T-helper 2 cell (primary cell): ENCODE data around the gene STARD9.
A peak's percentile ranks its signal among the peaks of the same experiment; 100 is the strongest.
"Not testable (repeated sequence)": the region's sequence is repeated elsewhere in the genome, so short reads cannot be mapped to it uniquely, and the experiment has no call there.

Experiments
- DNase-seq, 5 experiments: peaks; one replicate each; pipeline versions ENCODE4 v3.0.0 to v3.0.0-alpha.2; 2012 to 2022

STARD9 gene

GRCh38 chr15:42590619-42591237 is 15.3 kb downstream of the STARD9 start:
- DNase-seq: no peak

DNA sequence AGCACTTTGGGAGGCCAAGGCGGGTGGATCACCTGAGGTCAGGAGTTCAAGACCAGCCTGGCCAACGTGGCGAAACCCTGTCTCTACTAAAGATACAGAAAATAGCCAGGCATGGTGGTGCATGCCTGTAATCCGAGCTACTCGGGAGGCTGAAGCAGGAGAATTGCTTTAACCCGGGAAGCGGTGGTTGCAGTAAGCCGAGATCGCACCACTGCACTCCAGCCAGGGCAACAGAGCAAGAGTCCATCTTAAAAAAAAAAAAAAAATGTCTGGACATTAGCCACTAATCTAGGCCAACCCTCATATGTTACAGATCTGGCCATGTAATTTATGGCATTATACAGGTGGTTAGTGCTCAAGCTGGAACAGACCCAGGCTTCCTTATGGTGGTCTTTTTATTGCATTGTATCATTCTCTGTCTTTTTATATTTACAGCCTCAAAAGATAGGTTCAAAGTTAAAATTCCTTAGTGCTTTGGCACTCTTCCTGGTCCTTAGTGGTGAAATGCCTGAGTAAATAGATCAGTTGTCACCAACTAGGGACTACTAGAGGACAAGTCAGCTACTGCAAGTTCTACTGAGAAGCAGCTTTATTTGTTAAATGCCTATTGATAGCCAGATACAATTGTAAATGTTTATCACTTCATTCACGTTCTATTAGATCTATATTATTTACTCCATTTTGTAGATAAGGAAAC is 16.0 kb downstream of the STARD9 start:
- DNase-seq: peak in 1 of 5 experiments; percentile 19

GRCh38 chr15:42592716-42593115 is 17.3 kb downstream of the STARD9 start:
- DNase-seq: no peak

DNA sequence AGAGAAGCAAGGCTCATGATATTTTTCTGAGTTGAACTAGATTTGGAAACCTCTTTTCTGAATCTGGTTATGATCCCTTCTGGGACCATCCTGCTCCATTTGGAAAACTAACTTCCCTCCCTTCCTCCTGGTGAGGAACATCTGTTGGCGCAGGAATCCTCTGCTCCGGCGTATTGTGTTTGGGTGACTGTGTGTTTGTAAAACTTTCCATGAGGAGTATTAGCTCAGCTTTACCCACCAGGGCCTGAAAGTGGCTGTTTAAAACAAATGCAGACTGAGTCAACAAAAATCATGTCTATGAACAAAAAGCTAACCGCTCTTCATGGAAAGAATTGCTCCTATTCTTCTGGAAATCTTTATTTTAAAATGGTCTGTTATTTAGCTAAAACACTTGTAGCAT is 17.7 kb downstream of the STARD9 start:
- no peak for DNase-seq

DNA sequence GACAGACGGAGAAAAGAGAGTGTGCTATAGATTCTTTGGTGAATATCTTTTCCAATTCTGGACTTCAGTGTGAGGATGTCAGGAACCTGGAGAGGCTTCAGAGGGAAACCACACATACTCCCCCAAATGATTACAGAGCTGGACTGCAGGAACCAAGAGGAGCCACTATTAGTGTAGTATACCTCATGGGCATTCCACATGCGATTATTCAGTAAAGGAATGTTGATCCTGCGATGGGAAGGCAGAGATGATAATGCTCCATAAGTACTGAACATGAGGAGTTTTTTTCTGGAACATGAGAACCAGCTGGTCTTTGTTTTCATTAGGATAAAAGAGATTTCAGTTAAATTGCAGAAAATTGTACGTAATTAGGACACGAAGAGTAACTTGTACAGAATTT is 18.7 kb downstream of the STARD9 start:
- no peak for DNase-seq

DNA sequence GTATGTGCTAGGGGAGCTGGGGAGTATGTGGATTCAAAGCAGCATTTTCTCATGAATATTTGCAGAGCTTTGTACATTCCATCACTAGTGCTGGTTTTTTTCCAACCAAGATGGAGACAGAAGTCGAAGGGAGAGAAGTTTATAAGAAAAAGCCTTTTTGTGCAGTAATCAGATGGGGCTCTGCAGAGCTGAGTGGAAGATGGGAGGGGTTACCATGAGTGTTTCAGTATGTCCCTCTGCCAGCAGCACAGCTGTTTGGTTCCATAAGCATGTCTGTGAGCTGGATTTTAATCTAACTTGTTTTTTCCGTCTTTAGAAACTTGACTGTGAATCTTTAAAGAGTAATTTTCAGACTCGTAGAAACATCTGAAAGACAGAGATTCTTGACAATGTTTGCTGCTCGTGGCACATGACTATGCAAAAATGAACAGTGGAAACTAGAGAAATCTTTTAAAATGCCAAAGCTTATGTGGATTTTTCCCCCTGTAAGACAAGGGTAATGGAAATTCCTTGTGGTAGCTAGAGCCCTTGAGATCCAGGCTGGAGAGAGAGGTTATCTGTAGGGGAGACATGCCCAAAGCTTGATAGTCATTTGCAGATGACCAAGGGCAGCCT is 20.3 kb downstream of the STARD9 start:
- no peak for DNase-seq

- not testable (repeated sequence) for DNase-seq
Measured at GRCh38 chr15:42601316-42601715, 25.9 kb downstream of the STARD9 start.

- no peak for DNase-seq
Measured at GRCh38 chr15:42602501-42602900, 27.1 kb downstream of the STARD9 start.

DNA sequence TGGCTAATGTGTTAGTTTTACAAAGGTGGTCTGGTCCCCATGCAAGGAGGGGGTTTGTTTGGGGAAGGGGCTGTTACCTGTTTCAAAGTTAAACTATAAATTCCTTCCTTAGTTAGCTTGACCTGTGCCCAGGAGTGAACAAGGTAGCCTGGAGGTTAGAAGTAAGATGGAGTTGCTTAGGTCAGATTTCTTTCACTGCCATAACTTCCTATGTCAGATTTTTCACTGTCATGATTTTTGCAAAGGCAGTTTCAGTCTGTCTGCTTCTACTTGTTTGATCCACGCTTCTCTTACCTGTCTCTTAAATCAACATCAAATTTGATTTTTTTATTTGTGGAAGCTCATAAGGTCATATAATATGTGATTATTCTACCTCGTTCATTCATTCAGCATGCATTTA is 28.6 kb downstream of the STARD9 start:
- DNase-seq: no peak

DNA sequence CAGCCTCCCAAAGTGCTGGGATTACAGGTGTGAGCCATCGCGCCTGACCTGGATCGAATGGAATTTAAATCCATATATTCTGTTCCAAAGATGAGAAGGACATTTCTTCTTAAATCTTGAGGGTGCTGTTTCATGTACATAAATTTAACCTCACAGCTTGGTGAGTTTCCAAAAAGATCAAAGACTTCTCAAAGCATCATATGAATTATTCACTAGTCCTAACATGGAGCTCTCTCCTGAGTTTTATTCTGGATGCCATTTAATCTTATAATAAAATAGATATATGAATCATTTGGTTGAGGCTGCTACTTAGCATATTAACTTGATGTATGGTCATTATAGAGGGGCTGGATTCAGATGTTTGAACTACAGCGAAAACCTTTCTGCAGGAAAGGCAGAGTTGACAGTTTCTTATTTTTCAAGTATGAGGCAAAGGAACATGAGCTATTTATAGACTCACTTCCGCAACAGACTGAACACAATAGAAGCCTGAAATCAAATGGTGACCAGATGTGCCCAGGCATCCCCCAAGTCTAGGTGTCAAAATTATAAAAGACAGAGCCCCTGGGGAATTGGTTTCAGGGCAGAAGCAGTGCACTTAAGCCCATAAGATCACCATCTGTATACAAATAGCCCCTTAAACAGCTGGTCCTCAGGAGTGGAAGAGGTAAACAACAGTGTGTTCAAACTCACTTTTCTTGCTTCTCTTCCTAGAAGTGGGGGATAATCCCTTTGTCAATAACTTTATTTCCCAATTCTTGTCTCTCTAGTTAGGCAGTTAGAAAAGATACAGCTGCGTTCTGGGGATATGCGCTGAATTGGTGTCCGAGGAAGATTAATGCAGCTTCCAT is 29.7 kb downstream of the STARD9 start:
- peak in 1 of 5 experiments; percentile 22 for DNase-seq

DNA sequence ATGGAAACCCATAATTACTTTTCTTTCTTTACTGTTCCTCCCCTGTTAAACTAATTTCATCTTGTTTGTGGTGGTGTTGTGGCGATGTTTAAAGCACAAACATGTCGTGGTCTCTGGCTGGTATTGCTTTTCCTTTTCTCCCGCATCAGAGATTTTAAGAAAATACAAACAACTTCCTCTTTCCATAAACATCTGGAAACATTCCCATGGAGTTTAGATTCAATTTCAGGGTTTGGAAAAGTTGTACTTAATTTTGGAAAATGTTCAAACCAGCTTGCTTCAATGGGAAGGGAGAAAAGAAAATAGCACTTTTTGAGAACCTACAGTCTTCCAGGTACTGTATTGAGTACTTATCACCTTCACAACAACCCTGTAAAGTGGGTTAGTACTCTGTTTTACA is 30.4 kb downstream of the STARD9 start:
- DNase-seq: peak in 1 of 5 experiments; percentile 9

DNA sequence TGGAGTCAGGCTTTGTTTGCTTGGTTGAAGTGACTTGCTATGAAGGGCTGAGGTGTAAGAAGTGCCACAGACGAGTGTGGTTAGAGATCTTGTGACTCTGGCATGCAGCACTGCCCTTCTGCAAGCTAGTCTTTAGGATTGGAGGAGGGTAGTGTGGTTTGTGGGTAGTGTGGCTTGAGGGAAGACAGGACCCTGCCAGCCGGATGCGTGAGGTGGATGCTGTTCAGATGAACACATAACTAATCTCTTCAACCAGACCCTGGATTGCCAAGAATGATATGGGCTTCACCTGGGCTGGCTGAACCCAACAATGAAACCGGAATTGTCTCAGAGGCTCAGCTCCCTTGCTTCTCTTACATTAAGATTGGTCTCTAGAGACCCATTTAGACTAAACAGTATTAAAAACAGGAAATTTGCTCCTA is 32.7 kb downstream of the STARD9 start:
- peak in 3 of 5 experiments; percentile 8 to 94 (median 63) for DNase-seq

- peak in 1 of 5 experiments; percentile 76 for DNase-seq
Measured at GRCh38 chr15:42608752-42609488, 33.5 kb downstream of the STARD9 start.

- no peak for DNase-seq
Measured at GRCh38 chr15:42611532-42611931, 36.1 kb downstream of the STARD9 start.

DNA sequence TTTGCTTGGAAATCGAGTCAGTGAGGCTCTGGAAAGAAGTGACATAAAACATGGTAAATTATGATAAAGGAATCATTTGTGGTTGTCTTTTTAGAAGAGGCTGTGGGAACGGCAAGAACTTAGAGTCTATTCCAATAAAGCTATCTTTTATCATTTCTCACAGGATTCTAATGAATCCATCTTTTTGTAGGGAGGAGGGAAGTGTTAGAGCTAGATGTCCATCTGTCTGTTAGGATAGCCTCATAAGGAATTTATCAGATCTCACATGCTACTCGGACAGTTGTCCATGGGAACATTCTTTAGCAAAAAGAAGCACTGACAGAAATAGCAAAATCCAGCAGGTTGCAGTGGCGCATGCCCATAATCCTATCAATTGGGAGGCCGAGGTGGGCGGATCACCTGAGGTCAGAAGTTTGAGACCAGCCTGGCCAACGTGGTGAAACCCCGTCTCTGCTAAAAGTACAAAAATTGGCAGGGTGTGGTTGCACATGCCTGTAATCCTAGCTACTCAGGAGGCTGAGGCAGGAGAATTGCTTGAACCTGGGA is 37.0 kb downstream of the STARD9 start:
- DNase-seq: no peak

DNA sequence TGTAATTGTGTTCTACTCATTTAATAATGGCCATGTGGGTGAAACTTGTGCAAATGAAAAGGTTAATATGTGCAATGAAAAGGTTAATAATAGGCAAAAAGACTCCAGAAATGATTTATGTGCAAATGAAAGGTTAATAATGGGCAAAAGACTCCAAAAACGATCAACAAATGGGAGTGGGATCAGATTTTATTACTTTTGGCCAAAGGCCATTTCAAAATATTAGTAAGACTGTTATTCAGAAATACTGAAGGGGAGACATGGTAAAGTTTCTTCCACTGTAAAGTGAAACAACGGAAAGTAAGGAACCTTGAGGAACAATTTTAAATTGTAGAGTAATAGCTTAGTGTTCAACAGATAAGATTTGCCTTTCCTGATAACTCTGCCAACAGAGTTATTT is 40.7 kb downstream of the STARD9 start:
- DNase-seq: no peak

- DNase-seq: no peak
Measured at GRCh38 chr15:42619656-42620371, 44.4 kb downstream of the STARD9 start.

DNA sequence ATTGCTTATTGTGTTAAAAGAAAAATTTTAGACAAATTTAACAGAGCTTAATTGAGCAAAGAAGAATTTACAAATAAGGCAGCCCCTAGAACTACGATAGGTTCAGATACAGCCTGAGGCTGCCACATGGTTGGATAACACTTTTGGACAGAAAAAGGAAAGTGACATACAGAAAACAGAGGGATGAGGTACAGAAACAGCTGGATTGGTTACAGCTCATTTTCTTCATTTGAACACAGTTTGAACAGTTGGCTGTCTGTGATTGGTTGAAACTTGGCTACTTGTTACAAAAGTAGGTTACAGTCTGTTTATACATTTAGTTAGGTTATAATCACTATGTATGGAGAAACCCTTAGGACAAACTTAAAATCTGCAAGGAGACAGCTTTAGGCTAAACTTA is 46.0 kb downstream of the STARD9 start:
- DNase-seq: no peak

GRCh38 chr15:42621996-42622925 is 46.9 kb downstream of the STARD9 start:
- DNase-seq: no peak

GRCh38 chr15:42623951-42624350 is 48.5 kb downstream of the STARD9 start:
- DNase-seq: no peak
